GM19023 (cell line): ENCODE results near the gene ERBB4.

Experiments
- ATAC-seq: cut with Tn5 transposase; IDR thresholded peaks from one replicate; pipeline ENCODE4 v1.9.1; 2021; ENCODE audit warnings: mild to moderate bottlenecking, moderate library complexity; ENCODE audit not compliant: unreplicated experiment

ERBB4 gene

DNA sequence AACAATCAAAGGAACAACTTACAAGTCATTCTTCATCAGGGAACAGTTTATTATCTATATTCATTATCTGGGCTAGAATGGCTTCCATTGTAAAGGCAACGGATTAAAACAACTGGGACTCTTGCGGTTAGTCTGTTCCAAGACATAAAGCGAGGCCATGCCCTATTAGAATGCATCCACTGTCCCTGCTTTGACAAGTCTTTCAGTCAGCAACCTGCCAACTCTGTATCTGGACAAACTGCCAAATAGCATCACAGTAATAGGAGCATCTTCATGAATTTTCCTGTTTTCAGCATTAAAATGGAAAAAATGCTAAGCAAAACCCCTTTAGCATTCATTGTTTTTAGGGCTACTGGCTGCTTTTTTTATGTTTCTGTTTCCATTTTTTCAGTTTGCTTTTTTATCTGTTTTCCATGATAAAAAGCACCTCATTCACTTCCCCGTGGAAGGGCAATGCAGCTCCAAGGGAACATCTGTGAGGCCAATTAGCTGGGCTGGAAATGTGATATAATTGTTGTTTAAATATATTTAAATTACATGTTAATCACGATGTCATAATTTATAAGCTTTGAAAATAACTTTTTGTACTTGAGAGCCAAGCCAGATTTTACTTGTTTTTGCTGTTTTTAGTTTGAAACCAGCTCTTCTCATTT lies 1147.9 kb downstream of the ERBB4 start:
- ATAC-seq = no peak

DNA sequence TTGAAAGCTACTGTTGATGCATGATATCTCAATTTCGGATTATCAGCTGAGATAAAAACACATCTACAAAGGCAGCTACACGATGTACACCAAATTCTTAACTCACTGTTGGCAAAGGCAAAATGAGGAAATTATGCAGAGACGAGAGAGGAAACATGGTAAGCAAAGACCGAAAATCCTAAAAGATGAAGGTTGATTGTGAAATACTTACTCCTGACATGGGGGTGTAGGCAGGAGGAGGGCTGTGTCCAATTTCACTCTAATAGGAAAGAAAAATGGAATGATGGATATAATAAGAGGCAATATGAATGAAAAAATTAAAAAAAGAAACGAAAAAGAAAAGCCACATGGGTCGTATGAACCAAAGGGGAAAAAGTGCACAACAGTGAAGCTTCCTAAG lies 1150.9 kb downstream of the ERBB4 start:
- ATAC-seq = no peak

- ATAC-seq = no peak
Observed at GRCh38 chr2:211380041-211380440, 1158.6 kb downstream of the ERBB4 start.

- no peak for ATAC-seq
Observed at GRCh38 chr2:211376410-211376809, 1162.2 kb downstream of the ERBB4 start.

- ATAC-seq = no peak
Observed at GRCh38 chr2:211373203-211373602, 1165.4 kb downstream of the ERBB4 start.

GRCh38 chr2:211371465-211371864 lies 1167.1 kb downstream of the ERBB4 start:
- ATAC-seq = no peak

DNA sequence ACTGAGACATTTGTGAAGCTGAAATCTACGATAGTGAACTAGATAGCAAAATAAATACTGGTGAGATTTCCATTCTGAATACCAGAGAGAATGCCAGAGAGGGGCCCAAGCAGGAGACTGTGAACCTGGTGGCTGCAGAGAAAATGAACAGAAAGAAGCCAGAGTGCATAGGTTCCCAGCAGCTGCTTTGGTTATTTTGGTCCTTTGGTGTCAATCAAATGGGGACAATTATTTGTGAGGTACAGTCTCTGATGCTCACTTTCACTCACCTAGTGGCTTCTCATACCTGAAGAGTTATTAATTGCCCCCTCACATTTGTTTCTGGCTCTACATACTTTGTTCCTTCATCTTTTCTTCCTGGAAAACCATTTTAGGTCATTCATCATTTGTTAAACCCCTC lies 1170.1 kb downstream of the ERBB4 start:
- ATAC-seq = no peak

DNA sequence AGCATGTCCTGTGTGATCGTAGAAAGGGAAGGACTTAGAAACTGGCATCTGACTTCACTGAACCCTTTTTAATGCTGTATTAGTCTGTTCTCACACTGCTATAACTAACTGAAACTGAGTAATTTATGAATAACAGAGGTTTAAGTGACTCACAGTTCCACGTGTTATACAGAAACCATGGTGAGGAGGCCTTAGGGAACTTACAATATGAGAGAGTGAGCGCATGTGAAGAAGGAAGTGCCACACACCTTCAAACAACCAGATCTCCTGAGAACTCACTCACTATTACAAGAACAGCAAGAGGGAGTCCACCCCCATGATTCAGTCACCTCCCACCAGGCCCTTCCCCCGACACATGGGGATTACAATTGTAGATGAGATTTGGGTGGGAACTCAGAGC lies 1170.9 kb downstream of the ERBB4 start:
- peak; percentile 91 for ATAC-seq

DNA sequence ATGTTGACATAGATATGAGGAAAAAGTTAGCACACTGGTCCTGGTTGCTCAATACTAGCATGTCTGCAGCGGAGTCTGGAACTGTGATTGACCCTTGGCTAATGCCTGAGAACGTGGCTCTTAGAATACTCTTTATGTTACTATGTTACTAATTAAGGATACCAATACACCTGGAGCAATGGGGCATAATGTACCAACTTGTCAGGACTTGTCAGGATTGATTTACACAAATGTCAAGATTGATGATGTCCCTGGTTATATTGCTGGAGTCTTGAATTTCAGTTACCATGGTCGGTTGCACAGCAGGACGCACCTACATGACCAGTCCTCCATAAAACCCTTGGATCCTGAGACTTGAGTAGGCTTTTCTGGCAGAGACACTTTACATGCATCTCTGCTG lies 1171.3 kb downstream of the ERBB4 start:
- ATAC-seq = no peak

- ATAC-seq = no peak
Observed at GRCh38 chr2:211364911-211365310, 1173.7 kb downstream of the ERBB4 start.

GRCh38 chr2:211361383-211361782 lies 1177.2 kb downstream of the ERBB4 start:
- ATAC-seq = no peak

- ATAC-seq = no peak
Observed at GRCh38 chr2:211359347-211359746, 1179.3 kb downstream of the ERBB4 start.

- no peak for ATAC-seq
Observed at GRCh38 chr2:211358504-211358903, 1180.1 kb downstream of the ERBB4 start.

- ATAC-seq = no peak
Observed at GRCh38 chr2:211354481-211354880, 1184.1 kb downstream of the ERBB4 start.

- ATAC-seq = no peak
Observed at GRCh38 chr2:211351987-211352386, 1186.6 kb downstream of the ERBB4 start.

DNA sequence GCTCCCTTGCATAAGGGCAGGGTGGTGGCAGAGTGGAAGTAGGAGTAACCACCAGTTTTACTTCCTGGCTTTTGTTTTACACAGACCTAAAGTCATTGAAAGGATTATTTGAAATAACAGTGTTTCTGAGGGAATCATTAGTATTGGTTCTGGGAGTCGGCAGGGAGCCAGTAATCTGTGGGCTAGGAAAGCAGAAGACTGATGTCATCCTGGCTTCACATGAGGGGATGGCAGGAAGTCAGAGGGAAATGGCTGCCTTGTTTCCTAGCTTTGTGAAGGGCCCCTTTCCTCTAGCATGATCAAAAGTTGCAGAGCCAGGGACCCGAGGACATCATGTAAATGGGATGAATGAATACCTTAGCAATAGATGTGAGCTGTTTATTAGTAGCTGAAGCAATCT lies 1189.6 kb downstream of the ERBB4 start:
- ATAC-seq = no peak

DNA sequence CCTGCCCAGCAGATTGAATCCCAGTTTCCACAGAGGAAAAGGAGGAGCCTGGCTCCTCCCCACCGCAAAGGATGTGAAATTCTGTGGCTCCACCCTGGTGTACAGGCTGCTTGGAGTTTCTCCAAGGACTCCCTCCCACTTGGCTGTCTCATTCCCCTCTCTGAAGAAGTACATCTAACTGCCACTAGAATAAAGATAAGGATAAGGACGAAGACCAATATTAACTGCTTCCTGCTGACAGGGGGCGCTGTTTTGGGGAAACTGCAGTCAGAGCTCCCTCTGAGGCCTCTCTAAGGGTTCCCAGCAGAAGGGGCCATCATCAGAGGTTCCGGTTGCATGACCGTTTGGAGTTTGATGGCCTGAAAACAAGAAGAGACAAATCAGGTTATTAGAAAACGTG lies 1191.3 kb downstream of the ERBB4 start:
- ATAC-seq = no peak

DNA sequence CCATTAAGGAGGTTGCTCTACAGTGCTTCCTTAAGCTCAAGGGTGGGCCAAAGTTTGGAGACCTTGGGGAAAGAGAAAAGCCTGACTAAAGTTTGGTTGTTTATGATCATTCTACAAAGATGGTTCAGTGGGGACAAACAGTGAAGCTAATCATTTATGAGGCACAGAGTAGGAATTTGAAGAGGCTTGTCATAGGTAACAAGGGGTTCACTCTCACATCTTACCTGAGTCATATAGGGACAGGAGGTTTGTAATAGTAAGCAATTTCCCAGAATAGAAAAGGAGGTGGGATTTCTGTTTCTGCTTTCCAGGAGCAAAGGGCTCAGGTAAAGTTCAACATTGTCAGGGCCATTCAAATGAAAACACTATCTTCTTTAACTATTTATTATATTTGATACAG lies 1194.3 kb downstream of the ERBB4 start:
- ATAC-seq = no peak

DNA sequence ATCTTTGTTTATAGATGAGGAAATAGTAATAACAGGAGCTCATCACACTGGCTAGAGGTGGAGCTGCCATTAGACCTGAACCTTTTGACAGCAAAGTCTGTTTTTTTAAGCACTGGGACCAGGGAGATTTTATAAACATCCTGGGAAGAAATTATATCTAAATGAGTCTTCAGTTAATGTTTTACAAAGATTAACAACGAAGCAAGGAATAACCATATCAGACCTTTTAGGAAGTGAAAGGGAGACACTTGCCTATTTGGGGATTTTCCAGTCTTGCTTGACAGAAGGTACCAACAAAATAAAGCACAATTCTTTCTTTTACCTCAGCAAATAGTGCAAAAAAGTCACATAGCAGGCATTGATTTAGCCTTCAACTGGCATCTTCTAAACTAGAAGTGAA lies 1205.2 kb downstream of the ERBB4 start:
- no peak for ATAC-seq

- no peak for ATAC-seq
Observed at GRCh38 chr2:211331736-211332135, 1206.9 kb downstream of the ERBB4 start.

DNA sequence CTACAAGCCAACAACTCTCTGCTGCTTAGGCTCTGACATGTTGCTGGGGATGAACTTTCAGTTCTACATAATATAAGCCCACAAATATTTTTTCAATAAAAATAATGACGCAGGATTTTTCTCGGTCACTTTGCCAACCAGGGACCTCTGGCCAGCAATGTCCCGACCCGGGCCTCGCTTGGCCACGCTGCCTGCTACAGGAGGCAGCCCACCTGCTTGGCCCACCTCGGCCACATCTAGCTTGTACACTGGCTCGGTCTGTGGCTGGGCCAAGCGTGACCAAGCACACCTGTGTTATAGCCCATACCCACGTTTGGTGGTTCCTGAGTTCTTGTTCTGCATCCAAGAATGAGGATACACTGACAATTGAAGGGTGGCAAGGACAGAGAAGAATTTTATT lies 1208.7 kb downstream of the ERBB4 start:
- ATAC-seq = no peak

- no peak for ATAC-seq
Observed at GRCh38 chr2:211329421-211329820, 1209.2 kb downstream of the ERBB4 start.

DNA sequence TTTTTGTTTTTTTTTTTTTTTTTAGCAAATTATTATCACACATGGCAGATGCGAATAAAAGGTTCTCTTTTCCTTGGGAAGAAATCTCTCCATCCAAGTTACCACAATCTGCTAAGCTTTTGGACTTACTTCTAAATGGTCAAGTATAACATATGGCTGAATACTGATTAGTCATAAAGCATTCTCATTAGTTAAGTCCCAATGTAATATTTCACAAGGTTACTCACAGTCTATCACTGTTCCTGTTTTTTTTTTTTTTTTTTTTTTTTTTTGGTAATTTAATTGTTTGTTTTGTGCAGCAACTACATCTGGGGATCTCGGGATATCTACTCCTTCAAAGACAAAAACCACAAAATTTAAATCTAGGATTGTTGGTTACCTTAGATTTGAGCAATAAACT lies 1210.5 kb downstream of the ERBB4 start:
- no peak for ATAC-seq
